Spleen (tissue), 11 donors: ENCODE measurements around the gene ADD2. TPM values are rescaled to one million over a fixed set of nuclear protein-coding genes. Genes with fewer than 3 reads are reported as not detected.

Experiments used
- DNase-seq: peaks from one replicate; pipeline ENCODE4 v3.0.0-alpha.2; 2020
- H3K27ac ChIP-seq, 8 donors: fragments of 200-600 bp; sonication (generic) in 7 of 8; 1 replicate in 4 of 8; 2 replicates in 4 of 8; pipeline versions ENCODE4 v1.5.0 to v1.8.0; 2016 to 2021; ENCODE audit warnings: inconsistent platforms in 4 of 8, mild to moderate bottlenecking in 4 of 8, moderate library complexity in 1 of 8
- H3K27me3 ChIP-seq, 7 donors: fragments of 200-600 bp; sonication (generic) in 6 of 7; replicated peaks in 1 of 7; 1 replicate in 4 of 7; 2 replicates in 3 of 7; pipeline versions ENCODE4 v1.5.0 to v1.8.0; 2016 to 2021; ENCODE audit warnings: inconsistent platforms in 3 of 7, mild to moderate bottlenecking in 1 of 7
- H3K36me3 ChIP-seq, 6 donors: fragments of 200-600 bp; sonication (generic) in 5 of 6; 1 replicate in 4 of 6; 2 replicates in 2 of 6; pipeline versions ENCODE4 v1.5.0 to v1.8.0; 2016 to 2021; ENCODE audit warnings: inconsistent platforms in 2 of 6
- H3K4me1 ChIP-seq, 6 donors: fragments of 200-600 bp; sonication (generic) in 5 of 6; 1 replicate in 3 of 6; 2 replicates in 3 of 6; pipeline versions ENCODE4 v1.5.0 to v1.8.0; 2016 to 2021; ENCODE audit warnings: inconsistent platforms in 3 of 6
- H3K4me3 ChIP-seq, 8 donors: fragments of 200-600 bp; sonication (generic) in 7 of 8; 1 replicate in 4 of 8; 2 replicates in 4 of 8; pipeline versions ENCODE4 v1.5.0 to v1.8.0; 2016 to 2021; ENCODE audit warnings: inconsistent platforms in 4 of 8, mild to moderate bottlenecking in 4 of 8, moderate library complexity in 2 of 8
- H3K9me3 ChIP-seq, 8 donors: fragments of 200-600 bp; sonication (generic) in 7 of 8; 1 replicate in 4 of 8; 2 replicates in 4 of 8; pipeline versions ENCODE4 v1.5.0 to v1.8.0; 2016 to 2021; ENCODE audit warnings: inconsistent platforms in 4 of 8
- CTCF ChIP-seq, 11 experiments: fragments of 200-600 bp in 7 of 11; fragments of 450-650 bp in 4 of 11; sonication (generic) in 4 of 11; IDR thresholded peaks in 8 of 11; conservative IDR thresholded peaks in 3 of 11; 1 replicate in 7 of 11; 2 replicates in 4 of 11; pipeline versions ENCODE4 v1.4.0 to v1.8.0; 2016 to 2021; ENCODE audit warnings: antibody characterized with exemption in 11 of 11, inconsistent platforms in 4 of 11, mild to moderate bottlenecking in 1 of 11
- POLR2A ChIP-seq, 3 donors: fragments of 450-650 bp; IDR thresholded peaks; one replicate each; pipeline ENCODE4 v1.5.1; 2017; ENCODE audit warnings: antibody characterized with exemption in 3 of 3, mild to moderate bottlenecking in 1 of 3
- POLR2AphosphoS5 ChIP-seq, 3 donors: sonication (generic); formaldehyde crosslinking; IDR thresholded peaks; one replicate each; pipeline ENCODE4 v1.5.1; 2017; ENCODE audit warnings: antibody characterized with exemption in 3 of 3
- WGBS, 5 donors: extraction: QIAGEN DNeasy Blood & Tissue Kit in 3 of 5; methylation state at CpG; one replicate each; pipeline versions ENCODE4 v1.1.5 to v1.1.7; 2013 to 2018; 5-methylcytosine and 5-hydroxymethylcytosine counted together
- intact Hi-C: fragments of 100-400 bp; cut with DNase I; formaldehyde crosslinking; loops from one replicate; pipeline ENCODE4 v1.15.0; 2023; ENCODE audit warnings: low total_unique reads
- polyA plus RNA-seq, 3 donors: library from polyadenylated mRNA; stranded (reverse); fragments of 200-250 nt; gene quantifications; one replicate each; pipeline ENCODE4 v1.2.1, GENCODE V29; 2013
- total RNA-seq, 7 donors: library from RNA; depleted of rRNA in 3 of 7; stranded (reverse); fragments of >200 nt in 3 of 7; fragmentation: NEBNext Ultra II Directional in 4 of 7; extraction: Animal tissue kit (Norgen Biotek cat#: 25700) in 4 of 7; gene quantifications; one replicate each; pipeline versions ENCODE4 v1.1.0 to v1.2.1, GENCODE V29; 2016 to 2021
- donor health status: healthy with polysubstance abuse.
- donor health status: DM: no; HTN: no; CAD: no; lungs with moderate emphysema.
- donor health status: DM: no; HTN: no; CAD: no.
- donor health status: Bipolar disorder and iron deficiency.
- donor health status: healthy.
- donor health status: DM: no; HTN: no; CAD: no.
- donor health status: DM: yes; HTN: yes; CAD: no.

The ADD2 gene
- total and polyA plus RNA-seq, 10 donors = 0.47 to 7.1 (median 3.8) TPM

GRCh38 chr2:70790136-70790828 is 22.3 kb upstream of the ADD2 start, which contains the start of gene FIGLA:
Gene FIGLA (minus strand): TSS chr2:70790643. CDS start chr2:70790638, 5 bp downstream.
- 4 to 20% (median 5%) methylated on average over 3 to 69 of the region's 69 CpGs for WGBS, 5 donors
- no peak for DNase-seq
- H3K27me3 ChIP-seq = peaks cover 0 to 78% (median 30%) of the 10 kb centered on the region in 7 donors
- H3K9me3 ChIP-seq = no peaks in the 10 kb centered on the region
- H3K36me3 ChIP-seq = no peaks in the 10 kb centered on the region
- no peak within 1 kb of the TSS for H3K27ac ChIP-seq
- H3K4me3 ChIP-seq = peak within 1 kb of the TSS in 7 of 8 donors; percentile 1 to 61 (median 20)
- intact Hi-C loops = loop anchor here (10.0 kb wide), 1 partner anchor 155 kb away; no protein-coding TSS in a partner anchor
- TF ChIP-seq POLR2AphosphoS5 (IDR thresholded peaks at IDR 0.05) = no peak
- no peak for TF ChIP-seq POLR2A (IDR thresholded peaks at IDR 0.05)
- no peak for TF ChIP-seq CTCF (IDR thresholded peaks at IDR 0.05 in 8 of 11, conservative IDR thresholded peaks at IDR 0.05 in 3 of 11)
- H3K4me1 ChIP-seq = peaks cover 3 to 17% (median 16%) of the 10 kb centered on the region in 6 donors

- WGBS, 5 donors = 4 to 9% (median 6%) methylated on average over 22 to 33 of the region's 33 CpGs
- Histone ChIP-seq H3K36me3 (no peaks in the 10 kb centered on the region), H3K27me3 (peaks cover 0 to 77% (median 30%) of the 10 kb centered on the region in 7 donors), H3K9me3 (no peaks in the 10 kb centered on the region), H3K27ac (no peak overlapping the region), H3K4me3 (peak overlapping the region in 7 of 8 donors; percentile 1 to 61 (median 20)), H3K4me1 (peaks cover 3 to 17% (median 16%) of the 10 kb centered on the region in 6 donors)
- TF ChIP-seq CTCF (IDR thresholded peaks at IDR 0.05 in 8 of 11, conservative IDR thresholded peaks at IDR 0.05 in 3 of 11) (peak; percentile 28 to 66 (median 40)), POLR2A (IDR thresholded peaks at IDR 0.05) (no peak)
- peak; percentile 86 for DNase-seq
- intact Hi-C loops = loop anchor here (10.0 kb wide), 1 partner anchor 155 kb away; no protein-coding TSS in a partner anchor
Observed at GRCh38 chr2:70789304-70790135, 21.5 kb upstream of the ADD2 start.

- H3K27ac ChIP-seq = no peak overlapping the region
- intact Hi-C loops = no loop called here
- peaks cover 3 to 13% (median 11%) of the 10 kb centered on the region in 6 donors for H3K4me1 ChIP-seq
- peaks cover 0 to 66% (median 22%) of the 10 kb centered on the region in 7 donors for H3K27me3 ChIP-seq
- DNase-seq = no peak
- no peak for TF ChIP-seq POLR2AphosphoS5 (IDR thresholded peaks at IDR 0.05)
- TF ChIP-seq CTCF (IDR thresholded peaks at IDR 0.05 in 8 of 11, conservative IDR thresholded peaks at IDR 0.05 in 3 of 11) = peak in 4 of 11 experiments; percentile 22 to 37 (median 27)
- WGBS, 5 donors = 20 to 27% (median 23%) methylated on average over 7 of the region's 7 CpGs
- H3K36me3 ChIP-seq = no peaks in the 10 kb centered on the region
- H3K4me3 ChIP-seq = no peak overlapping the region
- no peaks in the 10 kb centered on the region for H3K9me3 ChIP-seq
Observed at GRCh38 chr2:70785137-70785911, 17.3 kb upstream of the ADD2 start.
